Measurements from ENCODE around the gene CACNB1. TPM values are rescaled to one million over a fixed set of nuclear protein-coding genes. Genes with fewer than 3 reads are reported as not detected.

Gene CACNB1
- total RNA-seq, 1 experiment from 2014 or later = 20.0 TPM

DNA sequence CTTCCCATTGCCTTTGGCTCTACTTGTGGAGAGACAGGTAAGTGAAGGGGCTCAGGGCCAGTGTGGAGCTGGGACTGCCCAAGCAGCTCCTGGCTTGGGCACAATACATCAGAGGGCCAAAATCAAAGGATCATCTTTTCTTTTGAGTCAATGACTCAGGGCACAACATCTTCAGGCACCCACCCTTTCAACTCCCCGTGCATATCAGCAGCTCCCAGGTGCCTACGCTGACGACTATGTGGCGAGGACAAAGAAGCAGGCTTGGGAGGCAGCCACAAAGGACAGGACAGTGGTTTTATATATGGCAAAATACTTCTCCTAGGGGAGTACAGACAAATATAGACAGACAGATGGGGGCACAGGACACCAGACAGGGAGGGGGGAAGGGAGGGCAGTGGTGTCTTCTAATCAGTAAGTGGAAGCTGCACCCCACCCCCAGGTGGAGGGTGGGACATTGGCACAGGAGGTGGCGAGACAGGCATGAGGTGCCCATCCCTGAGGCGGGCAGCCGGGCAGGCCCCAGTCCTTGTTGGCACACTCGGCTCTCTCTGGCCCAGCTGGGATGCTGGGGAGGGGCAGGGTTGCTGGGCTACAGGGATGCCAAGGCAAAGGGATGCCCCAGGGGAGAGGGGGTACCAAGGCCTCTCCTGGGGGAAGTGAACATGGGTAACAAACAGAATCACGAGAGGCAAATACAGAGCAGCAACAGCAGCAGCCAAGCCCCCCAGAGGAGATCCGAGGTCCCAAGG, 23.8 kb downstream of the CACNB1 start:
- no peak overlapping the region for H4K8ac ChIP-seq (replicated peaks; ENCODE audit: insufficient read length, low read depth, low read length)
- TF ChIP-seq, protein P1, sequence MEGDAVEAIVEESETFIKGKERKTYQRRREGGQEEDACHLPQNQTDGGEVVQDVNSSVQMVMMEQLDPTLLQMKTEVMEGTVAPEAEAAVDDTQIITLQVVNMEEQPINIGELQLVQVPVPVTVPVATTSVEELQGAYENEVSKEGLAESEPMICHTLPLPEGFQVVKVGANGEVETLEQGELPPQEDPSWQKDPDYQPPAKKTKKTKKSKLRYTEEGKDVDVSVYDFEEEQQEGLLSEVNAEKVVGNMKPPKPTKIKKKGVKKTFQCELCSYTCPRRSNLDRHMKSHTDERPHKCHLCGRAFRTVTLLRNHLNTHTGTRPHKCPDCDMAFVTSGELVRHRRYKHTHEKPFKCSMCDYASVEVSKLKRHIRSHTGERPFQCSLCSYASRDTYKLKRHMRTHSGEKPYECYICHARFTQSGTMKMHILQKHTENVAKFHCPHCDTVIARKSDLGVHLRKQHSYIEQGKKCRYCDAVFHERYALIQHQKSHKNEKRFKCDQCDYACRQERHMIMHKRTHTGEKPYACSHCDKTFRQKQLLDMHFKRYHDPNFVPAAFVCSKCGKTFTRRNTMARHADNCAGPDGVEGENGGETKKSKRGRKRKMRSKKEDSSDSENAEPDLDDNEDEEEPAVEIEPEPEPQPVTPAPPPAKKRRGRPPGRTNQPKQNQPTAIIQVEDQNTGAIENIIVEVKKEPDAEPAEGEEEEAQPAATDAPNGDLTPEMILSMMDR (conservative IDR thresholded peaks at IDR 0.05) = no peak
- no peak overlapping the region for H2AK5ac ChIP-seq (ENCODE audit: insufficient read length, low read length)
- no peaks in the 10 kb centered on the region for H3K79me2 ChIP-seq (ENCODE audit: insufficient read depth, low read length)
- DNase-seq = peak; percentile 36
- Mint-ChIP-seq H3K27ac (peak overlapping the region in 1 of 3 experiments; percentile 34; a peak in 1 of 7 replicates), H3K4me3 (no peak overlapping the region; a peak in 1 of 5 replicates), H3K27me3 (ENCODE audit: low read depth) (peaks cover 13% of the 10 kb centered on the region), H3K4me1 (peaks cover 31 to 52% of the 10 kb centered on the region in 2 experiments), H3K9me3 (peaks cover 0 to 3% of the 10 kb centered on the region in 2 experiments; a peak in 1 of 5 replicates), H3K36me3 (ENCODE audit: insufficient read depth in 1 of 3, low read depth in 3 of 3) (peaks cover 7 to 33% (median 15%) of the 10 kb centered on the region in 3 experiments)
- H4K91ac ChIP-seq (ENCODE audit: insufficient read length, low read depth, low read length) = no peak overlapping the region
- no peak overlapping the region for H3K4me2 ChIP-seq (ENCODE audit: insufficient read depth, insufficient read length, low read length)
- H2BK20ac ChIP-seq (ENCODE audit: low read depth, low read length, poor library complexity, severe bottlenecking) = no peak overlapping the region
- no CpG with 5 or more reads among the region's 10 CpGs for WGBS (ENCODE audit: extremely low coverage, insufficient read length, low lambda C conversion rate)
- H2BK5ac ChIP-seq (ENCODE audit: insufficient read length, low read length) = no peak overlapping the region
- no peak overlapping the region for H3K18ac ChIP-seq (ENCODE audit: insufficient read length, low read depth, low read length)
- H3K27ac ChIP-seq (ENCODE audit: insufficient read length, low read depth, low read length) = no peak overlapping the region
- no peak overlapping the region for H3K23ac ChIP-seq (ENCODE audit: insufficient read length, low read depth, low read length)
- H3K27me3 ChIP-seq (ENCODE audit: insufficient read depth, low read length) = no peaks in the 10 kb centered on the region
- no peak overlapping the region for H2BK15ac ChIP-seq (ENCODE audit: low read depth, low read length)
- no peak overlapping the region for H3K4ac ChIP-seq (ENCODE audit: low read depth, low read length)
- H3K23me2 ChIP-seq (ENCODE audit: insufficient read length, low read depth, low read length, poor library complexity, severe bottlenecking) = no peaks in the 10 kb centered on the region
- no peak overlapping the region for H2AFZ ChIP-seq (ENCODE audit: low read length)
- no peak overlapping the region for H3K56ac ChIP-seq (ENCODE audit: insufficient read length, low read depth, low read length)
- no peak overlapping the region for H3T11ph ChIP-seq (ENCODE audit: low read length)
- H4K20me1 ChIP-seq (ENCODE audit: control insufficient read depth, insufficient read depth, insufficient read length) = no peaks in the 10 kb centered on the region
- H4K5ac ChIP-seq (ENCODE audit: insufficient read length, low read depth, low read length) = no peak overlapping the region
- no peak overlapping the region; the same call in 1 of the 2 replicates for H3K14ac ChIP-seq (ENCODE audit: insufficient read depth, low read length)
- H3K9ac ChIP-seq (ENCODE audit: extremely low read depth, insufficient read length, low read length) = no peak overlapping the region
- H2BK120ac ChIP-seq (ENCODE audit: low read depth, low read length, poor library complexity, severe bottlenecking) = no peak overlapping the region
- H3K4me1 ChIP-seq (ENCODE audit: insufficient read depth, low read length) = no peaks in the 10 kb centered on the region; the same call in 1 of the 2 replicates
- no peaks in the 10 kb centered on the region for H3K79me1 ChIP-seq (ENCODE audit: insufficient read depth, low read depth, low read length, poor library complexity, severe bottlenecking)
- H2BK12ac ChIP-seq (ENCODE audit: insufficient read length, low read depth, low read length) = no peak overlapping the region
- no peaks in the 10 kb centered on the region for H3K9me3 ChIP-seq (ENCODE audit: control insufficient read depth, low read depth, low read length)

Measured in H9 (cell line).